Measurements from ENCODE around the gene SEZ6L.
"Not testable (repeated sequence)": the region's sequence is repeated elsewhere in the genome, so short reads cannot be mapped to it uniquely, and the experiment has no call there.

The SEZ6L gene

GRCh38 chr22:26393929-26394328 lies 224.7 kb downstream of the SEZ6L start:
- DNase-seq = no peak

DNA sequence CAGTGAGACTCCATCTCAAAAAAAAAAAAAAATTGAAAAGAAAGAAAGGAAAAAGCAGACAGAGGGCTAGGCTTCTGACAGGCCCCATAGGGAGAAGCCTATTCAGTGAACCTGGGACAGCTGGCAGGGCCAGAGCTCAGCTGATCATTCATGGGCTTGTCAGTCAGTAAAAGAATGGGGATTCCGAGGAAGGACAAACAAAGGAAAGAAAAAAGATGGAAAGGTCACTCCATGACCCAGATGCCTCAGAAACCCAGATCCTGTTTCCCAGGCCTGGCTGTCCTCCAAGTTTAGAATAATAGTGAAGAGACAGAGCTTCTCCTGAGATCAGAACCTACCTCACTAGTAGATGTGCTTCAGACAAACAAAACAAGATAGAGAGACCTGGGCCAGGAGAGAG lies 225.5 kb downstream of the SEZ6L start:
- DNase-seq = no peak

DNA sequence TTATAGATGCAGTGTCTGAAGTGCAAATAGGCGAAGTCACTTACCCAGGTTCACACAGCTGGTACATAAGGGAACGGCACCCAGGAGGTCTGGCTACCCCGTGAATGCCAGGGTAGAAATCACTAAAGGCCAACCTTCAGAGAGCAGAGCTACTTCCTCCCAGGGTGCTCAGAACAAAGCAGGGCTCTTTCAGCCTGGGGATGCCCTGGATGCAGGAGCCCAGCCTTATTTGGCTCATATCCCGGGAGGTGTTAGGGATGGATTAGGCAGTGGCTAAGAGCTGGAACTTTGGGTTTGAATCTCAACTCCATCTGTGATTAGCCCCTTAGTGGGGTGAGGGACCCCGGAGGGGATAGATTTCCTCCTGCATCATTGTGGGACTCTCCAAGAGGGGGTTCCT lies 226.7 kb downstream of the SEZ6L start:
- DNase-seq = no peak

DNA sequence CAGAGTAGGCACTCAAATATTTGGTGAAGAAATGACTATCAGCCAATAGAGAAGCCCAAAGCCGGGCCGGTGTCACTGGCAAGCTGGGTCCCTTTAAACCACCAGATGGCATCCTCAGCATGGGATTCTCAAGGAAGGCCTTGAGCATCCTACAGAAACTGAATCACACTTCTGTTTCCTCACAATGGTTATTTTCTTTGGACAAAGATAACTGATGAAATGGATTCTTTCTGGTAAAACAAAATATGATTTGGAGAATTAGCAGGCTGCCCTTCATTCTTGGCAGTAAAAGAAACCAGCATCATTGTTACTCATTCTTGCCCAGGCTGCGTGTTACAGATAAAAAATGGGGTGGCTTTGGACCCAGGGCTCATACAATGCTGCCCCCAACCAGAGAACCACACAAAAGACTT lies 229.5 kb downstream of the SEZ6L start:
- DNase-seq = peak; percentile 71

DNA sequence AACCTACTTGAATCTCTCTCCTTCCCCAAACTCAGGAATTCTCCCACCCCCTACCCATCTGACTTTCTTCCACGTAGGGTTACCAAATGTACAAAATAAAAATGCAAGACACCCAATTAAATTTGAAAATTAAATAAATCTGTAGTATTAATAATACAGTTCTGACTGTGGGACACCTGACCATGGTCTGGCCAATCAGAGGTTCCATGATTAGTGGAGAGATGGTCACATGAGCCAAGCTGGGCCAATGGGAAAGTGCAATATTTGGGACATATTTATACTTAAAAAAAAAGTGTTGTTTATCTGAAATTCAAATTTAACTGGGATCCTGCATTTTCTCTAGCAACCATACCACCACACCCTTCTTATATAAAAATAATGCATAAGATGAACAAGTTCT lies 230.0 kb downstream of the SEZ6L start:
- no peak for DNase-seq

GRCh38 chr22:26401726-26402125 lies 232.5 kb downstream of the SEZ6L start:
- DNase-seq = no peak

- no peak for DNase-seq
Measured at GRCh38 chr22:26404851-26405421, 235.7 kb downstream of the SEZ6L start.

DNA sequence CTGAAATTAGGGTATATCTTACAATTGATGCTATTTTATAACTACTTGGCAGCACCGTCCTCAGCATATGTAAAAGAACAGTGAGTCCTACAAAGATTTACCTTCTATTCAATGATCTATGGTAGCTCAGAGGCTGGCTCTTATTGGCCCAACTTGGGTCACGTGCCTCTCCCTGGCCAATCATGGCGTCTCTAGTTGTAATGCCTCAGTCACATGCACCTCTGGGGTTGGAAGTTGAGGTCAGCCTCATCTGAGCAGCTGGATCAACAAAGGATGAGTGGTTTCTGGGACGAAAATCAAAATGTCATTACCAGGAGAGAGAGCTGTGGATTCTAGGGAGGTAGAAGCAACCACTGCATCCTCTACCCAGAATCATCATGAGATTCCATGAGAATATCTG lies 236.9 kb downstream of the SEZ6L start:
- DNase-seq = no peak

- DNase-seq = not testable (repeated sequence)
Measured at GRCh38 chr22:26408562-26409220, 239.4 kb downstream of the SEZ6L start.

DNA sequence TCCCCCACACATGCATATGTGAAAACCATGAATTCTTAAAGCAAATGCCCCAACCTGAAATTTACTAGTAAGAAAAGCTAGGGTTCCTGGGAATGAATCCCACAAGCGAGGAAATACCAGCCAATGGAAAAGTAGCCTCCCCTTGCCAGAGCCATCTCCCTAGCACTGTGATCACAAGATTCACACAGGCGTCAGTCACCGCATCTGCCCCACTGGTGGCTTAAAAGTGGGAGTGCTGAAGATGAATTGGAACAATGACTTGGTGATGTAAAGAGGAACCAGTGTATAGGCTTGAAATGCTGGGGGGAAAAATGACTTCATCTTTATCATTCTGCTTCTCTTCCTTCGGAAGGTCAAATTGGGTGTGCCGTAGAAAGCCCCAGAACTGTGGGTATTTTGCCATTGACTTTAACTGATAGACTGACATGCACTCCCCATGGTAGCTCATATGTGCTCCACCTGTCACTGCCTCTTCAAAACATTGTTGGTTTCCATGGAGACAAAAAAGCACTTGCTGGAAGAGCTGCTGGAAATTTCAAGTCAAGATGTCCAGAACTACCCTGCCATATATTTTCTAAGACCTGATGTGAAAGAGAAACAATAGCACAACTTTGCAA lies 240.6 kb downstream of the SEZ6L start:
- DNase-seq = no peak

DNA sequence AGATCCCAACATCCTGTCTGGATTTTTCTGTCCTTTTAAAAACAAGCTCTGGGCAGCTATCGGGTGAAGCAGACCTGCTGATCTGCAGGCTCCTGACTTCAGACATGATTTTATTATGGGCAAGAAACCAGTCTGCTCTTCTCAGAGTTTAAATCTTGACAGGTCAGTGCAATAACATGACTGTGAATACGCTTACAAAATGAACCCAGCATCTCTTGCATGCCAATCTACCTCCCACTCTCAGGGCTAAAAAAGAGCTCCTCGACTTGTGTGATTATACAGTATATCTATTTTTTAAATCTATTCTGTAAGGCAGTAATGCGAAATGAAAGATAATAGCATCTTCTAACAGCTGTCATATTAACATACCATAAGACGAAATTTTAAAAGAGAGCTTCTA lies 241.1 kb downstream of the SEZ6L start:
- DNase-seq = no peak

GRCh38 chr22:26414347-26414746 lies 245.1 kb downstream of the SEZ6L start:
- DNase-seq = no peak

DNA sequence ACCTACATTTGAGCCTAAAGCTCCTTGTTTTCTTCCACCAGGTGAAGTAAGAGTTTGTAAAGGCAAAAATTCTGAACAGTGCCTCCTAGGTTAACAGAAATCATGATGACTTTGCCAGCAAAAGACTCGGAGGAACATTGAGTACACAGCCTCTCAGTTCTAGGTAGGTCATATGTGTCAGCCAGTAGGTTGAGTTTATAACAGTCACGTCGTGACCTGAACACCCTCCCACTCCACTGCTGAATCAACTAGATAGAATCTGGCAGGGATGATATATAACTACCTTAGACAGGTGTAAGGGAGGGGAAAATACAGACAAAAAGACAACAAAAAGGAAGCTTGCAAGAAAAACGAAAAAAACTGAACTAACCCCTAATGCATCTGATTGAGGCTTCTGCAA lies 247.0 kb downstream of the SEZ6L start:
- no peak for DNase-seq

GRCh38 chr22:26416670-26417276 lies 247.5 kb downstream of the SEZ6L start:
- no peak for DNase-seq

DNA sequence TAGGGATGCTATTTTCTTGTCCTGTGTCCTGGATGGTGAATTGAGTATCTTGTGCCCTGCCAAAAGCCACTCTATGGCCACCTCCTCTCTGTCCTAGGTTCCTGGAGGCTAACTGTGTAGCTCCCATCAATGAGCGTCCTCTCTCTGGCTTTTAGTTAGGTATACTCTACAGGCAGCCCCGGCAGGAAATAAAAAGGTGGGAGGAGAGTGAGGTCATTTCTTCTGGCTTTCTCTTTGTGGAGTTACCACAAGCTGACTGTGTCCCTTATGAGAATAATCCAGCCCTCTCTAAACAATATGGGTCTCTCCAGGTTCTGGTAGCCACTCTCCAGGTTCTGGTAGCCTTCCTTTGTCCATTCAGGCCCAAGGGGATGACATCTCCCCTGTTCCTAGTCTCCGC lies 248.1 kb downstream of the SEZ6L start:
- DNase-seq = no peak

DNA sequence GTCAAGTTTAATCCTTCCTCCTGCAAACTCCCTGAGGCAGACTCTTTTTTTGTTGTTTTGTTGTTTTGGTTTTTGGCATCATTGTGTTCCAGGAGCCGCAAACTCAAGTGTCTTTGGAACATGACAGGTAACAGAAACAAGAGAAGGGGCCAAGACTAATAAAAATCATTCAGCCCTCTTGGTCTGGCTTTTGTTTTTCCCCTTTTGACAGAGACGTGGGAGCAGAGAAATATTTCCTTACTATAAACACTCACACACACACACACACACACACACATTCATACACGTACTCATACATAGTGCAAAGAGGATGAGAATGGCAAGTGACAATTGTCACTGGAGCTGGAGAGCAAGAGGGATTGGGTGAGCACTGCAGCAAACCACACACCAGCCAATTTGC lies 249.4 kb downstream of the SEZ6L start:
- DNase-seq = no peak

GRCh38 chr22:26426924-26427323 lies 257.7 kb downstream of the SEZ6L start:
- DNase-seq = no peak

DNA sequence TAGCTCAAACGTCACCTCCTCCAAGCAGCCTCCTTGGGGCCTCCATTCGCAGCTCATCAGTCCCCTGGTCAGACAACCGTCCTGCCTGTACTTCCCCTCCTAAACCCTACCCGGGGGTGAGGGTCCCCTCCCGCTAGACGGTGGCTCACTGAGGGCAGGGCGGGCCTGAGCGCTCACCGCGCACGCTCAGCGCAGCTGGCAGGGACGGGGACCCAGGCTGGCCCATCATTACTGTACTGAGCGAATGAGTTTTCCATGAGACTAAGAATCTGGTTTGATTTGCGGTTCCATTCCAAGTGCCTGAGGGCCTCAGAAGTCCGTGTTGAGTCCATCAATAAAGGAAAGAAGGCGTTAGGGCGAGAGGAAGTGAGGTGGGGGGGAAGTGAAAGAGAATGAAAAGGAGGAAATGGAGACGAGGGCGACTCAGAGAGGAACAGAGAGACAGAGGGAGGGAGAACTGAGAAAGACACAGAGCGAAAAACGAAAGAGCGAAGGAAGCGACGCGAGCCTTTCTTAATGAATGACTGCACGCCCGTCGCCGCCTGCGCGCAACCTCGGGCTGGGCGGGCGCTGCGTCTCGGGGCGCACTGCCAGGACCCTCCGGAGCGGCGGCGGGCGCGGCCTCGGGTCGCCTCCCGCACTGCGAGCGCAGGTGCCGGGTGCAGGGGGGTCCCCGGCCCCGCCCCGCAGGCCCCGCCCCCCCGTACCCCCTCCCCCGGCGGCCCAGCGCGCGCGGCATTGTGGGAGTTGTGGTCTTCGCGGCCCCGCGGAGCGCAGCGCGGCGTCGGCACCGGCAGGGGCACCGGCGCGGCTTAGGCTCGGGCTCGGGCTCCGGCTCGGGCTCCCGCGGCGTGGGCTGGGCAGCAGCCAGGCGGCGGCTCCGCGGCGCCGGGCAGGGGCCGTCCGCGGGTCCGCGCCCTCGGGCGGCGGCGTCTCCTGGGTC lies 259.5 kb downstream of the SEZ6L start, which contains the start of gene ASPHD2:
TSS of gene ASPHD2 (plus strand) at position 746 of the 943 bp plus-strand sequence. CDS start 4,356 bp downstream, outside the sequence.
- DNase-seq = peak; percentile 80

DNA sequence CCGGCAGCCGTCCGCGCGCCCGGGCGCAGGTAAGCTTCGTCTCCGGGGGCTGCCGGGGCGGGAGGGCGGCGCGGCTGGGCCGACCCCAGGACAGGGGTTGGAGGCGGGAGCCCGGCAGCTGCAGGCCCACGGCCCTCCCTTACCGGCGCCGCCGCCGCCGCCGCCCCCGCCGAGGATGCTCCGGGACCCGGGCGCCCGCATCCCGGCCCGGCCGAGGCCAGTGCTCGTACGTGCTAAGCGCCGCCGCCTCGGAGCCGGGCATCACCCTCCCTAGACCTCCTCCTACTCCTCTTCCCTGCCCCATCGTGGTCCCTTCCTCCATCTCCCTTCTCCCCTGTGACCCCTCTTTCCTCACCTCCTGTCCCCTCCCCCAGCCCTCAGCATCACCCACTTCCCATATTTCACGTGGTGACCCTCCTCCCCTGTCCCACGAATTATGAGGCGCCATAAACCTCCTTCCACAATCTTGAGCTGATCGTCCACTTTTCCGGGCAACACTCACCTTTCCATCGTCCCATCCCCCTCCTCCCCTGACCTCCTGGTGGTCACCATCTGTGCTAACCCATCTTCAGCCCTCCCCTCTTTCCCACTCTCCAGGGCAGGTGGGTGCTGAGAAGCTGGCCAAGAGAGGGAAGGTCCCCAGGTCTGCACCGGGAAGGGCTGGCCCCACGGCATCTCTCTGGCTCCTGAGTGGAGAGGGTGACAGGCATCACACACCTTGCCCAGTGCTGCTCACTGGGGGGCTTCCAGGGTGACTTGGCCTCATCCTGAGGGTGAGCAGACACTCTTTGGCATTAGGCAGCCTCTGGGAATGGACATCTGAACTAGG lies 260.4 kb downstream of the SEZ6L start:
- DNase-seq = peak; percentile 39

GRCh38 chr22:26430600-26430999 lies 261.3 kb downstream of the SEZ6L start:
- peak; percentile 28 for DNase-seq

- DNase-seq = no peak
Measured at GRCh38 chr22:26431261-26431995, 262.2 kb downstream of the SEZ6L start.
